Activated T-cell treated with anti-CD3 and anti-CD28 coated beads, Interleukin-2, amount 50 U/mL, for 48 hours (primary cell): ENCODE measurements around the gene TXNDC11.

Experiments used
- DNase-seq, 2 experiments: peaks; one replicate each; pipeline ENCODE4 v3.0.0-alpha.2; 2020

Gene TXNDC11

DNA sequence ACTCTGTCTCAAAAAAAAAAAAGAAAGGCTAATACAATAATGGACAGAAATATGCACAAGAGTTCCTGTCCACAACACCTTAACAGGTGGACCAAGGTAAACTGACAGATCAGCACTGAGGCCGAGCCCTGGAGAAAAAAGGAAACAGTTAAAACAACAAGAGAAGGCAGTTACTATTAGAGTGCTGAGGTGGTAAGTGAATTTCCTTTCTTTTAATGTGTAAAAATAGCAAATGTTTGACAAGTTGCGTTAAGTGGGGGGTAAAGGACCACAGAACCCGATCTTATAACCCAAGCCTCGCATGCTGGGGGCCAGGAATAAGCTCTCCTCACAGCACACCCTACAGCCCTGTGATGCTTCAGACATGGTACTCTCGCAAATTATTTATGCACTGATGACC lies 24.8 kb downstream of the TXNDC11 start:
- no peak for DNase-seq

GRCh38 chr16:11716336-11716735 lies 26.3 kb downstream of the TXNDC11 start:
- no peak for DNase-seq

- no peak for DNase-seq
Observed at GRCh38 chr16:11715246-11715947, 27.3 kb downstream of the TXNDC11 start.

DNA sequence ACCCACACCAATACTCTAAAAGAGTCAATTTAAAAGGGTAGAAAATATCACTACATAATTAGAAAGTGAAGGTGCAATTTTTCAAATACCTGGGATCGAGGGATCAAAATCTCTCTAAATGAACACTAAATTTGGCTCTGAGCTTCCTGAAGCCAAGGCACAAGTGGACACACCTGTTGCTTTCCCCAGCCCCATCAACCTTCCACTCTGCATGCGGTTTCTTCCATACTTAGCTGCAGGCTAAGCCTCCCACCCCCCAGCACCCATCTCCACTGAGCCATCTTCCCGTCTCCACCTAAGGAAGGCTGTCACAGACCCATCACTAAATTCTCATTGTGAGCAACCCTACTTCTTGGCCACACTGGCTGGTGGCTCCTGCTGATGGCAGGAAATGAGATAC lies 30.5 kb downstream of the TXNDC11 start:
- DNase-seq = no peak

- no peak for DNase-seq
Observed at GRCh38 chr16:11711662-11712061, 31.0 kb downstream of the TXNDC11 start.

GRCh38 chr16:11708421-11708820 lies 34.2 kb downstream of the TXNDC11 start:
- no peak for DNase-seq

- no peak for DNase-seq
Observed at GRCh38 chr16:11707679-11708197, 34.9 kb downstream of the TXNDC11 start.

GRCh38 chr16:11706180-11706742 lies 36.4 kb downstream of the TXNDC11 start:
- no peak for DNase-seq

DNA sequence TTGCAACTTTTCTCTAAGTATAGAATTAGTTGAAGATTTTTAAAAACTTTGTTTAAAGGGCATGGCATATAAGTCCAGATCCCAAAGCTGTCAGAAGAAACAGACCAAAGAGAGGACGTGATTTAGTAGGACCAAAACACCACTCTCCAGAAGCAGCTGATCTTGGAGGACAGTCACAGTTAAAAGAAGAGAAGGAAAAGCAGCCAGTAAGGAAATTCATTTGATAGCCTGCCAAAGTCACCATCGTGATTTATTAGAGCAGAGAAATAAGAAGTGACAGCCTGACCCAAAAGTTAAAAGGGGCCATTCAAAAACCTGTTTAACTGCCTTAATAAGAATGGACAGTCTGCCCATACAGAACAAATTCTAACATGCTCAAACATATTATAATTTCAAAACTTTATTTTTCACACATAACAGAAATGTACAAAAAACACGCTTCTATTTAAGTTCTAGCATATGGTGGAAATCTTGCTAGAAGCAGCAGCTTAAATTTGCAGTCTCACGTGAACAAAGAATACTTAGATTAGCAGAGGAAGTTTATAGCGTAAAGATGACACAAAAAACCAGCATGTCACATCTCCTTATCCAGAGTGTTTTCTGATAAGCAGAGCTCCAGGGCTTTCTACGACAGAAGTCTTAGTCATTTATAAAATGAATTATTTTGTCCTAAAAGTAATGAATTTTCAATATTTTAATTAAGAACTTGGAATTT lies 37.2 kb downstream of the TXNDC11 start:
- DNase-seq = no peak

- DNase-seq = no peak
Observed at GRCh38 chr16:11700264-11701029, 42.2 kb downstream of the TXNDC11 start.

- no peak for DNase-seq
Observed at GRCh38 chr16:11699234-11699894, 43.3 kb downstream of the TXNDC11 start.

DNA sequence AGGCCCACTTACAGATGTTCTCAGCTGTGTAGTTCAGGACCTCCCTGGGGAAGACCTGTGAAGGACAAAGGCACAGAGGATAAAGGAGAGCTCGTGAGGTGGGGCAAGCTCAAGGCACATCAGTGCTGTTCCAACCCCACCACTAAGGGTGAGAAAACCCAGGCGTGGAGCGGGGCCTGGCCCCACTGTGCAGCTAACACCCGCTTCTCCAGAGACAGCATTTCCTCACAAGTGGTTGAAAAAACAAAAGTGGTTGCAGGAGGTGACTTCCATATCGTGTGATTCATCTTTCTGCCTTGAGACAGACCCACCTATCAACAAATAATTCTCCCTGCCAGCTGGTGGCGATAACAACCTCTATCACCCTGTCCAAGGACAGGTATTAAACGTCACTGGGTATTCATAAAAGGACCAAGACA lies 44.4 kb downstream of the TXNDC11 start:
- peak; percentile 40 to 43 for DNase-seq

DNA sequence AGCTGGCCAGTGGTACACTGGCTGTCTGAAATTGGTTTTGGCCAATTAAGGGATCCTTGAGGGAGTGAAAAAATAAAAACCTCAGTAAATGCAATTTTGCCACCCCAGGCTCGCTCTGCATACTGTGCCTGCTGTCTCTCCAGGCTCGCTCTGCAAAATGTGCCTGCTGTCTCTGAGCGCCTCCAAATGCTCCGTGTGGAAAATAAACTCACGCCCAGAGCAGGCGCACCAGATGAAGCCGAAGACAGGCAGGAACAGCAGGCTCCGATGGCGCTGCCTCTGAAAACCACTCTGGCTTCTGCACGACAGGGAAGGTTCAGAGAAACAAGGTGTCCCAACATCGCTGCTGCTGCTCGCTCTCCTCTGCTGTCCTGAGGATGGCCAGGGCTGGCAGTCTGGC lies 45.3 kb downstream of the TXNDC11 start:
- no peak for DNase-seq

- DNase-seq = no peak
Observed at GRCh38 chr16:11696266-11697012, 46.2 kb downstream of the TXNDC11 start.

DNA sequence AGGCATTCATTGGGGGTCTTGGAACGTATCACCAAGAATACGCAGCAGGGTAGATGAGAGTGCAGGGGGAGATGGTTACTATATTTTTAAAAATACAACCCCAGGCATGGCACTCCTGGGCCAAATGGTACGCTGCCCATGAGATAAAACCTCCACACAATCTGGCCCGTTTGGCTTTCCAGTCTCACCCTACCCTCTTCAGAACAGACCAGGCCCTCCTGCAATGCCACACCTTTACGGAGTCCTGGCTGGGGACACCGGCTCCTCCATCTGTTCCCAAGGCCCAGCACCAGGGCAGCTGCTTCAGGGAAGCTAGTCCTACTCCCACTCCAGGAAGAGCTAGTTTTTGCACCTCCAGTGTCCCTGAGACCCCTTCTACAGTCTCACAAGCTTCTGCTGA lies 50.0 kb downstream of the TXNDC11 start:
- no peak for DNase-seq

DNA sequence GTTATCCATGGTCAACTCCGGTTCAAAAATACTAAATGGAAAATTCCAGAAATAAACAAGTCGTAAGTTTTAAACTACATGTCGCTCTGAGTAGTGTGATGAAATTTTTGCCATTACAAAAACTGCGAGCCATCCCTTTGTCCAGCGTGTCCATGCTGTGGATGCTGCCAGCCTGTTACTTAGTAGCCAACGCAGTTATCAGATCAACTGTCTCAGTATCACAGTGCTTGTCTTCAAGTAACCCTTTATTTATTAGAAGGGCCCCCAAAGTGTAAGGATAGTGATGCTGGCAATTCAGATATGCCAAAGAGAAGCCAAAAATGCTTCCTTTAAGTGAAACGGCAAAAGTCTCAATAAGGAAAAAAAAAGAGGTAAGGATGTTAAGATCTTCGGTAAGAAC lies 50.5 kb downstream of the TXNDC11 start:
- DNase-seq = no peak

DNA sequence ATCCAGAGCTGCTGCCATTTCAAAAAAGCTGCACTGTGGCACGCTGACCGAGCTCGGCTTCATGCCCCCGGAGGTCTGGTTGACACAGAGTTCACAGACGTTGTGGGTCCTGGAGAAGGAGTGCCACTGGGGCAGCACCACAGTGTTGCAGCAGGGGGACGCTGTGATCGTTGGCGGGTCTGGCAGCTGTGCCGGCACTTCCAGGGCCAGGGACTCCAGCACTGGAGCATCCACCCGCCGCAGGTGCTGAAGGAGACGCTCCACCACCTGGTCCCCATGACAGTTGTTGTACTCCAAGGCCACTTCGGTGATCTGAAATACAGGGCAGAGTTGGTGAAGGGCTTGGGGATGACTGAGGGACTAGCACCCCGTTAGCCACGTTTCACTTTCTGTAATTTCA lies 50.9 kb downstream of the TXNDC11 start:
- DNase-seq = no peak

DNA sequence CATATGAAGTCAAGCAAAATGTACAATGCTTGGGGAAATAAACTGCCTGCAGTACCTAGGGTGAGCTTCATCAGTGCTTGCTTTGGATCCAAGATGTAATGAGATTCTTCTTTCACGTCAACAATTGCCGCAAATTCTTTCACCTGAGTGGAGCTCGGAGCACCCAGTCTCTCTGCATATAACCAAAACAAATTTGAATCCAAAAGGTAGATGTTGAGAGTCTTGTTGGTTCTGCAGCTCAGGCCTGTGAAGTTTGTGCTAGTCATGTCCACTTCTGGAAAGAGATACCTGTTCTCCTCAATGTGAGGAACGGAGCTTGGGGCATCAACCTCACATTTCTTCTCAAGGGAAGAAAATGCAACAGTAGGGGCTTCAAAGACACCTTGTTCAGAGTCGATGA lies 51.4 kb downstream of the TXNDC11 start:
- DNase-seq = no peak

GRCh38 chr16:11689031-11689840 lies 53.4 kb downstream of the TXNDC11 start:
- no peak for DNase-seq

DNA sequence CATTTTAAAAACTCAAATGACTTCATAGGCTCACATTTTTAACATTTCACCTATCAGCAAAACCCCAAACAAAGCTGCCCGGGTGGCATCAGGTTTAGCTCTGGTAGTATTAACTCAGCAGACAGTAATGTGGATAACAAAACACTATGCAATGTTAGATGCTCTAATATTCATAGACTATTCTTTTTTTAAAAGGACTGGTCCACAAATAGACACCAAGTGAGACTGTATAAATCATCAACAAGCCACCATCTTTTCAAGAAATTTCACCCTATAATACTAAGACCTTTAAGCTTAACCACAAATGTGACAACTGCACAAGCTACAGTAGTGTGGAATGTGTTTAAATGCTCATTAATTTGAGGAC lies 54.2 kb downstream of the TXNDC11 start:
- no peak for DNase-seq
